ENCODE results near the gene TRAF3IP1. TPM values are rescaled to one million over a fixed set of nuclear protein-coding genes. Genes with fewer than 3 reads are reported as not detected.
A peak's percentile ranks its signal among the peaks of the same experiment; 100 is the strongest.

Gene TRAF3IP1
- total and polyA plus RNA-seq, 2 of the 13 experiments (the other 11 are each of a cell fraction or from before 2014, with no cell fraction given) = 4.1 to 12.9 TPM

DNA sequence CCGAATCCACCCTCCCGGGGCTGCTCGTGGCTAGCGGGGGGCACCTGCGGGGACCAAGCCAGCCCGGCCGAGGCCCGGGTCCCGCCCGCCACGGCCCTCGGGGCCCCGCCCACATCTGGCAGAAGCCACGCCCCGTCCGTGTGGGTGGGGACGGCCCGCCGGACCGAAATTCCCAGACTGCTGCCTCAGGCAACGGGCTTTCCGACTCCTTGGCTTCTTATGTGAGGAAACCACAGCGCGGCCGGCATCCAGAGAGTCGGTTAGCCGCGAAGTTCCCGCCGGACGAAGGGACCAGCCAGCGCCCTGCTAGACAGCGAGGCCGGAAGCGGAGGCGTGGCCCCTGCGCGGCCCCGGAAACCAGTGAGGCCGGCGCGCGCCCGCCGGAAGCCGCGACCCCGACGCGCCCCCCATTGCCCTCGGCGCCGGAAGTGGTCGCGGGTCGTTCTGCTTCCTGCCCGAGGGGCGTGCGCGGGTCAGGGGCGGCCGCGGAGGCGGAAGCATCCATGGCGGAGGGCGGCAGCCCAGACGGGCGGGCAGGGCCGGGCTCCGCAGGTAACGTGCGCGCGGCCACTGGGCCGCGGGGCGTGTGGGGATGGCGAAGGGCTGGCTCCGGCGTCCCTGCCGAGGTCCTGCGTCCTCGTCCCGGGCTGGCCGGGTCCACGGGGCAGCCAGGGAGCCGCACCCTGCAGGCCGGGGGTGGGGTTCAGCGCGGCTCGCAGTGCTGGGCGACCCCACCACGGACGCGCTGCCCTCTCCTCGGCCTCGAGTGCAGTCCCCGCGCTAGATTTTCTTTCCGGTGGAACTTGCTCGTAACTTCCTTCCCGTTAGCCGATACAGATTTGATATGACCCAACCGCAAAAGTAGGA is 106.5 kb downstream of the TRAF3IP1 start, which contains the start of gene ASB1 (continued):
- TF ChIP-seq HDAC2 (CRISPR knock-in tag; IDR thresholded peaks at IDR 0.05) = peak; percentile 58; the same call in 1 of the 2 replicates
- no peak for TF ChIP-seq CBX5 (CRISPR knock-in tag; IDR thresholded peaks at IDR 0.05; ENCODE audit: borderline replicate concordance)
- no peak for TF ChIP-seq SSRP1 (CRISPR knock-in tag; IDR thresholded peaks at IDR 0.05)
- TF ChIP-seq, protein P1, sequence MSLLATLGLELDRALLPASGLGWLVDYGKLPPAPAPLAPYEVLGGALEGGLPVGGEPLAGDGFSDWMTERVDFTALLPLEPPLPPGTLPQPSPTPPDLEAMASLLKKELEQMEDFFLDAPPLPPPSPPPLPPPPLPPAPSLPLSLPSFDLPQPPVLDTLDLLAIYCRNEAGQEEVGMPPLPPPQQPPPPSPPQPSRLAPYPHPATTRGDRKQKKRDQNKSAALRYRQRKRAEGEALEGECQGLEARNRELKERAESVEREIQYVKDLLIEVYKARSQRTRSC (CRISPR knock-in tag; IDR thresholded peaks at IDR 0.05; ENCODE audit: low read depth) = no peak; the same call in 1 of the 2 replicates
- no peak for TF ChIP-seq XBP1 (CRISPR knock-in tag; IDR thresholded peaks at IDR 0.05)
- no peak for TF ChIP-seq NCOA5 (CRISPR knock-in tag; IDR thresholded peaks at IDR 0.05)
- TF ChIP-seq, protein P2, sequence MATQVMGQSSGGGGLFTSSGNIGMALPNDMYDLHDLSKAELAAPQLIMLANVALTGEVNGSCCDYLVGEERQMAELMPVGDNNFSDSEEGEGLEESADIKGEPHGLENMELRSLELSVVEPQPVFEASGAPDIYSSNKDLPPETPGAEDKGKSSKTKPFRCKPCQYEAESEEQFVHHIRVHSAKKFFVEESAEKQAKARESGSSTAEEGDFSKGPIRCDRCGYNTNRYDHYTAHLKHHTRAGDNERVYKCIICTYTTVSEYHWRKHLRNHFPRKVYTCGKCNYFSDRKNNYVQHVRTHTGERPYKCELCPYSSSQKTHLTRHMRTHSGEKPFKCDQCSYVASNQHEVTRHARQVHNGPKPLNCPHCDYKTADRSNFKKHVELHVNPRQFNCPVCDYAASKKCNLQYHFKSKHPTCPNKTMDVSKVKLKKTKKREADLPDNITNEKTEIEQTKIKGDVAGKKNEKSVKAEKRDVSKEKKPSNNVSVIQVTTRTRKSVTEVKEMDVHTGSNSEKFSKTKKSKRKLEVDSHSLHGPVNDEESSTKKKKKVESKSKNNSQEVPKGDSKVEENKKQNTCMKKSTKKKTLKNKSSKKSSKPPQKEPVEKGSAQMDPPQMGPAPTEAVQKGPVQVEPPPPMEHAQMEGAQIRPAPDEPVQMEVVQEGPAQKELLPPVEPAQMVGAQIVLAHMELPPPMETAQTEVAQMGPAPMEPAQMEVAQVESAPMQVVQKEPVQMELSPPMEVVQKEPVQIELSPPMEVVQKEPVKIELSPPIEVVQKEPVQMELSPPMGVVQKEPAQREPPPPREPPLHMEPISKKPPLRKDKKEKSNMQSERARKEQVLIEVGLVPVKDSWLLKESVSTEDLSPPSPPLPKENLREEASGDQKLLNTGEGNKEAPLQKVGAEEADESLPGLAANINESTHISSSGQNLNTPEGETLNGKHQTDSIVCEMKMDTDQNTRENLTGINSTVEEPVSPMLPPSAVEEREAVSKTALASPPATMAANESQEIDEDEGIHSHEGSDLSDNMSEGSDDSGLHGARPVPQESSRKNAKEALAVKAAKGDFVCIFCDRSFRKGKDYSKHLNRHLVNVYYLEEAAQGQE (IDR thresholded peaks at IDR 0.05; ENCODE audit: borderline replicate concordance in 1 of 2, low read depth in 1 of 2, low read length in 2 of 2) = no peak; a peak in 1 of 4 replicates
- peak; percentile 64 to 90 for TF ChIP-seq POLR2A (IDR thresholded peaks at IDR 0.05; ENCODE audit: insufficient read depth in 1 of 2, low read depth in 2 of 2, low read length in 2 of 2)
- no peak; the same call in 1 of the 2 replicates for TF ChIP-seq STAT5B (CRISPR knock-in tag; IDR thresholded peaks at IDR 0.05)
- TF ChIP-seq HNRNPL (IDR thresholded peaks at IDR 0.05; ENCODE audit: low read depth, low read length) = no peak
- peak; percentile 57; the same call in 1 of the 2 replicates for TF ChIP-seq KMT2A (CRISPR knock-in tag; IDR thresholded peaks at IDR 0.05)
- peak; percentile 86; the same call in 1 of the 2 replicates for TF ChIP-seq BRF2 (CRISPR knock-in tag; IDR thresholded peaks at IDR 0.05)
- no peak for TF ChIP-seq BHLHE40 (IDR thresholded peaks at IDR 0.05; ENCODE audit: low read length)
- no peak for TF ChIP-seq ZNF576 (CRISPR knock-in tag; IDR thresholded peaks at IDR 0.05)
- no peak; the same call in 1 of the 2 replicates for TF ChIP-seq TEAD2 (CRISPR knock-in tag; IDR thresholded peaks at IDR 0.05)
- peak; percentile 59 for TF ChIP-seq ATF7-NPFF (CRISPR knock-in tag; IDR thresholded peaks at IDR 0.05; ENCODE audit: low read depth)
- no peak for TF ChIP-seq ZNF577 (CRISPR knock-in tag; IDR thresholded peaks at IDR 0.05; ENCODE audit: borderline replicate concordance, low read depth)
- peak; percentile 61; the same call in 1 of the 2 replicates for TF ChIP-seq KAT7 (CRISPR knock-in tag; IDR thresholded peaks at IDR 0.05; ENCODE audit: borderline replicate concordance)
- no peak; the same call in 1 of the 2 replicates for TF ChIP-seq SMAD9 (CRISPR knock-in tag; IDR thresholded peaks at IDR 0.05)
- TF ChIP-seq KLF15 (CRISPR knock-in tag; IDR thresholded peaks at IDR 0.05; ENCODE audit: borderline replicate concordance) = peak; percentile 50; the same call in 1 of the 2 replicates
- no peak; the same call in 1 of the 2 replicates for TF ChIP-seq HIVEP1 (CRISPR knock-in tag; IDR thresholded peaks at IDR 0.05)
- 0 out of 2 replicates have a peak, but pooled peaks have one; percentile 72 for TF ChIP-seq ZNF484 (CRISPR knock-in tag; IDR thresholded peaks at IDR 0.05; ENCODE audit: borderline replicate concordance, low read depth)
- peak; percentile 35 for TF ChIP-seq CBX1 (IDR thresholded peaks at IDR 0.05; ENCODE audit: low read depth)
- no peak for TF ChIP-seq SRSF9 (IDR thresholded peaks at IDR 0.05; ENCODE audit: borderline replicate concordance, insufficient read depth, low read depth, low read length, poor library complexity, severe bottlenecking)
- TF ChIP-seq TARDBP (CRISPR knock-in tag; IDR thresholded peaks at IDR 0.05) = peak; percentile 48
